Esophagus muscularis mucosa (tissue), 3 donors: ENCODE measurements around the gene C13orf46.

Experiments
- CTCF ChIP-seq, 3 experiments: fragments of 200-600 bp in 2 of 3; fragments of 450-650 bp in 1 of 3; sonication (generic) in 2 of 3; IDR thresholded peaks; one replicate each; pipeline ENCODE4 v1.5.1; 2017 to 2019; ENCODE audit warnings: antibody characterized with exemption in 3 of 3, mild to moderate bottlenecking in 2 of 3, moderate library complexity in 1 of 3
- EP300 ChIP-seq: sonication (generic); formaldehyde crosslinking; IDR thresholded peaks from one replicate; pipeline ENCODE4 v1.6.1; 2017; ENCODE audit warnings: antibody characterized with exemption

GRCh38 chr13:113952983-113953520 is 20.8 kb downstream of the C13orf46 start:
- TF ChIP-seq CTCF (IDR thresholded peaks at IDR 0.05): no peak
- TF ChIP-seq EP300: no peak
